GM12872 (cell line): ENCODE measurements around the gene PLPPR1.

Experiments
- CTCF ChIP-seq: IDR thresholded peaks from 3 replicates; pipeline ENCODE4 v1.5.1; 2011; ENCODE audit warnings: low read depth, mild to moderate bottlenecking, low read length, moderate library complexity; ENCODE audit not compliant: insufficient read depth

The PLPPR1 gene

GRCh38 chr9:101018467-101018866 lies 10.1 kb upstream of the PLPPR1 start:
- no peak for TF ChIP-seq CTCF

GRCh38 chr9:101022704-101023103 lies 5.8 kb upstream of the PLPPR1 start:
- TF ChIP-seq CTCF = no peak

- TF ChIP-seq CTCF = no peak
These were observed 2.6 kb upstream of the PLPPR1 start for GRCh38 chr9:101025940-101026339.

- TF ChIP-seq CTCF = no peak
These were observed 1.7 kb upstream of the PLPPR1 start for GRCh38 chr9:101026824-101027223.

- no peak for TF ChIP-seq CTCF
These were observed 1.3 kb upstream of the PLPPR1 start for GRCh38 chr9:101027236-101027635.

GRCh38 chr9:101027733-101028345 lies 688 bp upstream of the PLPPR1 start:
- TF ChIP-seq CTCF = no peak

- TF ChIP-seq CTCF = no peak
These were observed 973 bp downstream of the PLPPR1 start for GRCh38 chr9:101029315-101030085.
